HG03108 (cell line): ENCODE measurements around the gene SYK.

Experiments used
- ATAC-seq: cut with Tn5 transposase; IDR thresholded peaks from one replicate; pipeline ENCODE4 v1.9.1; 2021; ENCODE audit warnings: moderate library complexity; ENCODE audit not compliant: unreplicated experiment

The SYK gene

GRCh38 chr9:90846770-90847419 is 45.3 kb downstream of the SYK start:
- no peak for ATAC-seq

DNA sequence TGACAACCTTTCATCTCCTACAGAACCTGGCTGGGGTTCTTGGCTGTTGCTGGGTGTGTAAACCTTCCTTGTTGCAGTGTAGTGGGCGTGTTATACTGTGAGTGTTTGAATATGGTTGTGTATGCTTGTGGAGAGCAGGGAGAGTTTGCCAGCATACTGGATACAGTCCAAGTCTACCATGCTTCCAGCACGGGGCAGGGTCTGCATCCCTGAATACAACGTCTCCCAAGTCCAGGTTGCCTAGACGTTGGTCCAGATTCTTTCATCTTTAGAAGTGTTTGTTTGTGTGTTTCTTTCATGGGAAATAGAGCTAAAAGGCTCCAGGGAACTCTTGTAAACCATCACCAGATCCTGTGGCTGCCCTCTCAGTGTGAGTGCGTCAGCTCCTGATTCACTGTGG is 46.4 kb downstream of the SYK start:
- ATAC-seq: no peak

DNA sequence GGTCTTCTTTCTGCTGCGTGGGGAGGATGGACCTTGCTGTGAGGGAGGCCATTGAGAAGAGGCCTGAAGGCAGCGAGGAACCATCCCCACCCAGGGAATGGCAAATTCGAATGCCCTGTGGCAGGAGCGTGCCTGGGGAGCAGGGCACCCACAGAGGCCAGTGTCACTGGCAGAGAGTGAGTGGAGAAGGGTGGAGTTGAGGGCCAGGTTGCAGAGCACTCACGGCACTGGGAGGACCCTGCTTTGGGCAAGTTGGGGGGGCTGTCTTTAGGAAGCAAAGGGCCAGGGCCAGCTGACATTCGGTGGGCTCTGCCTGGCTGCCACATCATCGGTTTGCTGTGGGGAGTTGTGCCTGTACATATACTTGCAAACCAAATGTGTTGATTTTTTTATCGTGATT is 47.2 kb downstream of the SYK start:
- ATAC-seq: no peak

GRCh38 chr9:90851444-90851843 is 49.8 kb downstream of the SYK start:
- ATAC-seq: no peak

- no peak for ATAC-seq
These were observed 52.3 kb downstream of the SYK start for GRCh38 chr9:90853945-90854344.

- ATAC-seq: no peak
These were observed 53.1 kb downstream of the SYK start for GRCh38 chr9:90854637-90855175.

- no peak for ATAC-seq
These were observed 53.7 kb downstream of the SYK start for GRCh38 chr9:90855208-90855902.

GRCh38 chr9:90857091-90857490 is 55.5 kb downstream of the SYK start:
- no peak for ATAC-seq

DNA sequence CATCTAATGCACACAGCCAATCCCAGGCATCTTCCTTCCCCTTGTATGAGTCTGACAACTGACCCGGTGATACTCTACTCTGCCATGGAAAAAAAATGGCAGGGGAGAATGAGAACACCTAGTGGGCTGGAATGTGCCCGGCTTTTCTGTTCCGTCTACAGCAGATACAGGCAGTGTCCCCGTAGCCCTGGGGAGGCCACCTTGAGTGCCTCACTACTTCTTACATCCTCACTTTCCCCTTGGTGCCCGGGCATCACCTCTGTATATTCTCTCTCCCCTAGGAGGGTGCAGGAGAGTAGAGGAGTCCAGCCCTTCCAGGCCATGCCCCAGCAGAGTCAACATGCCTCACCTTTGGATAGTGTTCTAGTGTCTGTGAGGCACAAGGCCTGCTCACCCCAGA is 56.2 kb downstream of the SYK start:
- no peak for ATAC-seq

- no peak for ATAC-seq
These were observed 56.9 kb downstream of the SYK start for GRCh38 chr9:90858457-90858901.

DNA sequence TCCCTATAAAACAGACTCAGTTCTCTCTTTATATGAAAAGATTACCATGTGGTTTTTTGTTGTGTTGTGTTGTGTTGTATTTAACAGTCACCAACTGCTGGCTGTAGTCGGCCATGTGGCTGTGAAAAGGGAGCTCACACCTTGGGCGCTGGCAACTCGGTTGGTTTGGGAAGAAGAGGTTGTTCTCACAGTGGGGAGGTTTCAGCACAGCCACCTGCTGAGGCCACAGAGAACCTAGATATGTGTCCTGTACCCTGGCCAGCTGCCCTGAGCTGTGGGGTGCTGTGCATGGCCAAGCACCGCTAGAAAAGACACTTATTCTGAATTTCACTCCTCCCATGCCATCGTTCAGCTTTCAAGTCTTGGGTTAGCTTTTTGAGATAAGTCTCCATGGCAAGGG is 58.8 kb downstream of the SYK start:
- no peak for ATAC-seq

- ATAC-seq: no peak
These were observed 59.2 kb downstream of the SYK start for GRCh38 chr9:90860826-90861225.

DNA sequence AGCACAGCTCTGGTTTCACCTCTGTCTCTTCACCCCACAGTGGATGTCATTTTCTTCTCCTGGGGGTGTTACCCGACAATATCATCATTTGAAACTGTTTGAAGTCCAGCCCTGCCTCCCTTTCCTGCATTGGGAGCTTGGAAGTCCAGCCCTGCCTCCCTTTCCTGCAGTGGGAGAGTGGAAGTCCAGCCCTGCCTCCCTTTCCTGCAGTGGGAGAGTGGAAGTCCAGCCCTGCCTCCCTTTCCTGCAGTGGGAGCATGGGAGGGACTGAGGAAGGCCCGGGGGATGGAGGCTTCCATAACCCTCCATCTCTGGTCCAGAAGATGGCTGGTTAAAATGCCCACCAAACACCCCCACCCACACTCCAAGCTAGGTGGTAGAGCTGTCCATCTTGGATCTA is 59.8 kb downstream of the SYK start:
- no peak for ATAC-seq

GRCh38 chr9:90861826-90862740 is 60.5 kb downstream of the SYK start:
- ATAC-seq: no peak

DNA sequence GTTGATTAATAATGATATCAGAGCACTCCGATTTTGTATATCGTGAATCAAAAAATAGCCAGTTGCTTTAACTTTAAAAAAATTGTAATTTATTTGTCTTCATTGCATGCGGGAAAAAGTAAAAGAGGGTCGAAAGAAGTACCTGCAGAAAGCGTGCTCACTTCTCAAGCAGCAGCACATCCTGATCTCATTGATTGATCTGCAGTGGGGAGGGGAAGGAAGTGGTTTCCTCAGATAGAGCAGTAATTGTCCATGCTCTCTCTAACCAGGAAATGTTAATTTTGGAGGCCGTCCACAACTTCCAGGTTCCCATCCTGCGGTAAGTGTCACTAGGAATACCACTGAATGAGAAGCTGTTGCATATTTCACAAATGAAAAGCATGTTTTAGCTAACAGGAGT is 63.2 kb downstream of the SYK start:
- ATAC-seq: no peak

- no peak for ATAC-seq
These were observed 65.5 kb downstream of the SYK start for GRCh38 chr9:90867101-90867500.

DNA sequence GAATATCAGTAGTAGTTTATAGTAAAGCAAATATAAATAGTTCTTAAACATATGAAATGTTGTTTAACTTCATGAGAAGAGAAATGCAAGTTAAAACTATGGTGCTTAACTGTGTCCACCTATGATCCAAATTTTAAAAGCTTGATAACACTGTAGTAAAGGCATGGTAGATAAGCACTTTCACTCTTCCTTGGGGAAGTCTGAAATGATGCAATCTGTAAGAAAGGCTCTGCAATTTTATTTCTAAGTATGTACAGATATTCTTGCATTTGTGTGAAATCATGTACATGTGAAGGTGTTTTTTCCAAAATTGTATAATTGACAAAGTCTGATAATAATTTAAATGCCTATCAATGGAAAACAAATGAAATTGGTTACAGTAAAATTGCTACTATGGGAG is 66.9 kb downstream of the SYK start:
- ATAC-seq: no peak

- no peak for ATAC-seq
These were observed 67.7 kb downstream of the SYK start for GRCh38 chr9:90869361-90869760.

DNA sequence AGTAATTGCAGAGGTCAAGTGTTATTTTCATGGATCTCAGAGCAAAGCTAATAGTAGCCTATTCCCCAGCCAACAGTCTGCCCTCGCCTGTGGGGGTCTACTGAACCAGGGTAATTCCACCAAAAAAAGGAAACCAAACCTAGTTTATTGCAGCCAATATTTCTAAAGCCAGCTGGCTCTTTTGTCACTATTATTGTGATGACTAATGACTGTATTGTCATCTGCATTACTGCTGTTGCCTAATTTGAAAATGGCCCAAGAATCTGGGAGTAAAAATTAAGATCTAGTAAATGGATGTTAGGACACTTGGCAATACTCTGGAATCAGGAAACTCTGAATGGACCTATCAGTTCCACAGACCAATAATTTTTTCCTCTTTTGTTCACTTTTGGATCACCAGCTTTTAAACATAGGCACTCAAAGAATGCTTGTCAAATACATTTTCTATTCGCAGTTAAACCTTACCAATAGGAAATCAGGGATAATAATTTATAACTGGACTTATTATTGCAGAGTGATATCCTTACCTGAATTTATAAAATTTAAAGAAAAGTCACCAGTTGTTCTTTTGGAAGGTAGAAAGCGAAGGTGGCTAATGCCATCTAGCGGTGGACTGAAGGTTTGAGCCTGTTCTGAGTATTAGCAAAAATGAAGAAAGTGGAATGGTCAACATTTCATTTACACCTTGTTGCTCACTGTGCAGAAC is 69.2 kb downstream of the SYK start:
- no peak for ATAC-seq

GRCh38 chr9:90871327-90871935 is 69.8 kb downstream of the SYK start:
- ATAC-seq: no peak
